Measurements from ENCODE around the gene DNAJC18.

The DNAJC18 gene

DNA sequence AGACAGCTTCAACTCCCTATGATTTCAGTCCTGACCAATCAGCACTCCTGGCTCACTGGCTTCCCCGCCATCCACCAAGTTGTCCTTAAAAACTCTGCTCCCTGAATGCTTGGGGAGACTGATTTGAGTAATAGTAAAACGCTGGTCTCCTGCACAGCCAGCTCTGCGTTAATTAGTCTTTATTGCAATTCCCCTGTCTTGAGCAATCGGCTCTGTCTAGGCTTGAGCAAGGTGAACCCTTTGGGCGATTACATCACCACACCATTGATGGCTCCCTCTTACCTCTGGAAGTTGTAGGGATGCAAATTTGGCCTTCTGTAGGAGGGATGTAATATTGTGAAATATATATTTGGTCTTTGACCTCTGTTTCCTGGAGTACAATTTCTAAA, 53.3 kb downstream of the DNAJC18 start:
- no peak for DNase-seq

- no peak for DNase-seq
Measured at GRCh38 chr5:139385061-139386049, 54.0 kb downstream of the DNAJC18 start.

GRCh38 chr5:139384591-139385051, 54.7 kb downstream of the DNAJC18 start:
- no peak for DNase-seq

DNA sequence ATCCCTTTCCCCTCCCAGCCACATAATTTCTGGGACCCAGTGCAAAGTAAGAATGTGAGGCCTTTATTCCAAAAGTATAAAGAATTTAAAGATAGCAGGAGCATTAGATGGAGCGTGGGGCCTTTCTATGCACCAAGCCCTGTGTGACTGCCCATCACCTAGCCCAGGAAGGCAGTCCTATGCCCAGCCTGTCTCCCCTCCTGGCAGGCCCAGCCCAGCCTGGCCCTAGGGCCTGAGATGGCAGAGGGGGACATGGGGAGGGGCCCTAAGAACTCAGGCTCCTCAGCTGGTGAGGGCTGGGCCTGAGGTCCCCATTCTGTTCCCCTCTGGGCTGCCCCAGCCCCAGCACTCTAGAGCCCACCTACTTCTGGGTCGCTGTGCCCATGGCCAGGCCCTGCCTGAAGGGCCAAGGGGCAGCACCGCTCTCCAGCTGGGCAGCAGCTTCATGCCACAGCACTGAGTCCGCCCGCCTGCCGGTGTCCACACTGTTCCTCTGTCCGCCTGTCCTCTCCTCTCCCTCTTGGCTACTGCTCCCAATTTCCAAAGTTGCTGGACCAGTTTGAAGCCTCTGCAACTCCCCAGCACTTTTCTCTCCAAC, 55.2 kb downstream of the DNAJC18 start:
- no peak for DNase-seq

DNA sequence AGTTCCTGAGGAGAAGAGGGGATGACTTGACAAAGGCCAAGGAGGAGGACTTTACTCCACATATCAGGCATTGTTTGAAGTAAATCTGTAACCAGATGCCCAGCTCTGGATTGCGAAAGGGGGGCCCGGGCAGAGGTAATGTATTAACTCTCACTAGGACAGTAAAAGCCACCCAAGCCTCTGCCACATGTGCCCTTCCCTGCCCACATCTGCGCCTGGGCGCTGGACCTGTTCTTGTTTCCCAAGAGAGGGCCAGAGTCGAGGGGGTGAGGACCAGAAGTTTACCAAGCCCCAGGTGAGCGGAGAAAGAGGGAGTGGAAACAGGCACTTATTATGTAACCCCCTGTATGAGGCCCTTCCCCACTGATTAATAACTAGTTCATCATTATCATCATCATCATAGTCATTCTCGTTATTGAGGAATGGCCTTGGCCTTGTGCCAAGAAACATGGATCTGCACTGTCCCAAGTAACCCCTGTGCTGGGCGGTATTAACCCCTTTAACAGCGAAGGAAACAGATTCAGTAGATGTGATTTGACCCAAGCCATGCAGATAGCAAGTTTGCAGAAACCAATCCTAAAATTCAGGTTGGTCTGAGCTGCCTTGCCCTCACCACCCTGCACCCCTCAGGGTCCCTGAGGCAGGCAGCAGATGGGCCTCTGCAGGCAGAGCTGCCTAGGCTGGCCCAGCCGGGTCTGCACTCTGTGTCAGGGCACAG, 55.9 kb downstream of the DNAJC18 start, which contains the start of gene SLC23A1:
Gene SLC23A1, minus strand, starts transcription at position 23 of the 718 bp plus-strand sequence. CDS start 44 bp downstream, outside the sequence.
- no peak for DNase-seq

DNA sequence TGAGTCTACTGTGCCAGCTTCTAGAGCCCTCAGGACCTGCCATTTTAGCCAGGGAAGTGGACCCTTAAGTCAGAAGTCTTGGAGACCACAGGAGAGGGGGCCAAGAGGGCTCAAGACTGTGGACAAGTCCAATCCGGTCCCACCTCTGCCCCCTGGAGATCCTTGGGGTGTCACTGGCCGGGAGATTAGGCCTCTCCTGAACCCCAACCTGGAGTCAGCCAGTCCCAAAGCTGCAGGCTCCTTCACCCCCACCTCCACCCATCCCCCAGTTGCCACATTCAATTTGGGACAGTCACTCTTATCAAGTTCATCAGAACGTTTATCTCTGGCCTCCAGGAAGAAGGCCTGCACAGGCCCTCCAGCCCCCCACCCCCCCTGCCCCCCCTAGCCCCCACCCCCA, 56.5 kb downstream of the DNAJC18 start:
- no peak for DNase-seq

- no peak for DNase-seq
Measured at GRCh38 chr5:139381837-139382761, 57.2 kb downstream of the DNAJC18 start.

GRCh38 chr5:139379626-139380449, 59.5 kb downstream of the DNAJC18 start:
- no peak for DNase-seq

DNA sequence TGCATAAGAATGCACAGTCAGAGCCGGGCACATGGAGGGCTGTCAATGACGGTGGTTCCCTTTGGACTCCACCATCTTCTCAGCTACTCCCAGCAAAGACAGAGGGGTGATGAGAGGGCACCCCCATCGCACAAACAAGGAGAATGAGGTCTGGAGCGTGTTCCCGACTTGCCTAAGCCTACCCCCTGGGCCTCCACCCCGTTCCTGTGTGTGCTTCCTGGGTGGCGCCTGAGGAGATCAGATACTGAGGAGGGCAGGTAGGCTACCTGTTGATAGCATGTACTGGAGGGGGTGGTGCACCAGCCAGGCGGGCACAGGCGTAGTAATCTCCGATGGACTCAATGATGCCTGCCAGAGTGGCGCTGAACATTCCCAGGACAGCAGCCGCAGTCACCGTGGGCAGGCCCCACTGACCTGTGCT, 60.4 kb downstream of the DNAJC18 start:
- DNase-seq = no peak

DNA sequence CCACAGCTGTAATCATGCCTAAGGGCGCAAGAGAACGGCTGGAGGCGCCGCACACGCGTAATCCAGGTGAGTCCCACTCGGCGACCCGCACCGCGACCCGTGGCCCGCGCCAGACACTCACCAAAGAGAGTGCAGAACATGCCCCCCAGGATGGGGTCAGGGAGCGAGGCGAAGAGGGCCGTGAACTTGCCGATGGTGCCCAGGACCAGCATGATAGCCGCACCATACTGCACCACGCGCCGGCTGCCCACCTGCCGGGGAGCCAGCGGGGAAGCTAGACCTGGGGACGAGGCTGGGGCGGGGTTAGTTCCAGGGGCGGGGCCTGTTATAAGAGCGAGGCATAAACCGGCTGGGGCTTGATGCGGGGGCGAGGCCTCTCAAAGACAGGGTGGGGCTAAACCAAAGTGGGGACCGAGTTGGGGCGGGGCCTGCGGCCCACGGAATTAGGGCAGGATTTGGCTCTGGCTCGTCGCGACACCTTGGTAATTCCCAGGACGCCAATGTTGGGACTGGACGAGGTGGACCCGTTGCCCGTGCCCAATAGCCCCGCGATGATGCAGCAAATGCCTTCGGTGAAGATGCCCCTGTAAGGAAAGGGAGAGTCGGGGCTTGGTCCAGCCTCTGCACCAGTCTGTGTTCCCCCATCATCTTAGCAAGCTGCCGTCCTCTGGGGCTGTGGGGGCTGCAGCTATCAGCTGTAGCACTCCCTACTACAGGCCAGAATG, 61.1 kb downstream of the DNAJC18 start:
- DNase-seq = no peak

DNA sequence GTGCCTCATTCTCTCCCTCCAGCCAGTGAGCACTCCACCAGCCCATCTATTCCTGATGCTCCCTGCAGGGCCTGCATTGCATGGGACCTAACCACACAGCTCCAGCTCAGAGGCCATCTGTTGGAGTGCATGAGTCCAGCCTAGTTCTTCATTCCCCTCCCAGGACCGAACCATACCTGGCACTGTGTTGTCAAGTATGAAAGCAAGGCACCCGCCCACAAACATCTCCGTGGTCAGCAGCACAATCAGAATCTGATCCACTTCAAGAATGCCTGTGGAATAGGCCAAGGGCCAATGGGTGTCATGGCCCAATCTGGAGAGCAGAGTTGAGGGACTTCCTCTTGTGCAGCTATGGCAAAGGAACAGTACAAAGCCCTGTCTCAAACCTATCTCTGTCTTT, 62.1 kb downstream of the DNAJC18 start:
- DNase-seq = no peak

DNA sequence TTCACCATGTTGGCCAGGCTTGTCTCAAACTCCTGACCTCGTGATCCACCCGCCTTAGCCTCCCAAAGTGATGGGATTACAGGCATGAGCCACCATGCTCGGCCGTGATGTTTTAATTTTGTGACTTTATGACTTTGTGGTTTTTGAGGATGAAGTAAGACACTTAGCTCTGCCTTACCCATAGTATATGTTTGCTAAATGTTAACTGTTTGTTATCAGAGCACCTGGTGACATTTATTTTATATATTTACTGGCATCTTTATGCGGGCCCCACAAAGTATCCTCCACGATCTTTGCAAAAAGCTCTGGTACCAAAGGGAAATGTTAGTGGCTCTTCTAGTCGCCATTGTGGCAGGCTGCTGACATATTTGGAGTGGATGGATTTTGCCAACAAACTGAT, 63.0 kb downstream of the DNAJC18 start:
- no peak for DNase-seq

DNA sequence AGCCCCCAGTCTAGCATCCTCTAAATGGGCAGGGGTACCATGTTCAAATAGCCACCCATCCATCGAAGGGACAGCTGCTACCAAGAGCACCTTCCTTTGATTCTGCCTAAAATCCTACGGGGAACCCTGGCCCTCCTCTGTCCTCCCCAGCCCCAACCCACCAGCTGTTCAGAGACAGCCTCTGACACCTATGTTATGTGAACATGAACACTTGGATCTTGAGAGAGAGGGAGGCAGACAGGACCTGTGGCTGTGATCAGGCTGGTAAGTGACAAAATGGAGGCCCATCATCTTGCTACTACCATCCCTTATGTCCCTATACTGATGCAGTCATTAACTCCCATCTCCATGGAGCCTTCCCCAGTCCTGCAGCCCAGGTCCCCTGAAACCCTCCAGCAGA, 64.4 kb downstream of the DNAJC18 start:
- no peak for DNase-seq

- no peak for DNase-seq
Measured at GRCh38 chr5:139371482-139372435, 67.6 kb downstream of the DNAJC18 start.

- DNase-seq = no peak
Measured at GRCh38 chr5:139369181-139369580, 70.1 kb downstream of the DNAJC18 start.

- no peak for DNase-seq
Measured at GRCh38 chr5:139368613-139369012, 70.7 kb downstream of the DNAJC18 start.

- DNase-seq = no peak
Measured at GRCh38 chr5:139364466-139364865, 74.9 kb downstream of the DNAJC18 start.

DNA sequence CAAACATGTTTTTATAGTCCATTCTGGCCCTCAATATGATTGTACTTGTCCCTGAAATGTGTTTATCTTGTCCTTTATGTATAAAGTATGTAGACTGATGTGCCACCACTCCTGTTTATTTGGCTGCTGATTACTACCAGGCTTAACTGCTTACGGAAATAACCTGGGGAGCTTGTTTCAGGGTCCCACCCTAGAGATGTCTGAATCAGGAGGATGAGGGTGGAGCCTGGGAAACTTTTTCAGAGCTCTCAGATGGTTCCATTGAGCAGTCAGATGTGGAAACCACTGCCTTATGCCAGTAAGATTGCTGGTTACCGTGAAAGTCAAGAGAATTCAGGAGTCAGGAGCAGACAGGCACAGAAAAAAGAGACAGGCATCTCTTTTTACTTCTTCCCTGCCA, 75.4 kb downstream of the DNAJC18 start:
- no peak for DNase-seq

DNA sequence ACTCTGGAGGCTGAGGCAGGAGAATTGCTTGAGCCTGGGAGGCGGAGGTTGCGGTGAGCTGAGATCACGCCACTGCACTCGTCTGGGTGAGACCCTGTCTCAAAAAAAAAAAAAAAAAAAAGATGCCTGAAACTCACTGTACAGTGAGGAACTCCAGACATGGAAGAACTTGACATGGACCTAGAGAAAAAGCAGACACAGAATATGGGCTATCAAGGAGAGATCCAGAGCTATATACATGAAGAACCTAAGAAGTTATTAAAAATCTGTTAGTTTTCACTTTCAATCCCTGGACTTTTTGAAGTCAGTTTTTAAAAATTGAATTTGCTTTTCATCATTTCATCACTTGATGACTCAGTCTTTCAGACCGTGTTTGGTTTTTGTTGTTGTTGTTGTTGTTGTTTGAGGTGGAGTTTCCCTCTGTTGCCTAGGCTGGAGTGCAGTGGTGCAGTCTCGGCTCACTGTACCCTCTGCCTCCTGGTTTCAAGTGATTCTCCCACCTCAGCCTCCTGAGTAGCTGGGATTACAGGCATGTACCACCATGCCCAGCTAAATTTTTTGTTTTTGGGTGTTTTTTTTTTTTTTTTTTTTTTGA, 77.4 kb downstream of the DNAJC18 start:
- DNase-seq = no peak

Measured in activated CD4-positive, alpha-beta T cell treated with anti-CD3 and anti-CD28 coated beads, Interleukin-2, amount 50 U/mL, for 1 hour (primary cell).